ACC112 (cell line): ENCODE measurements around the gene ANKRD33.

Source experiments
- H2AFZ ChIP-seq: fragments of 200-600 bp; sonication (generic); one replicate; pipeline ENCODE4 v1.6.0; 2017; ENCODE audit warnings: antibody characterized with exemption, low read length; ENCODE audit not compliant: unreplicated experiment
- H3K27ac ChIP-seq: fragments of 200-600 bp; sonication (generic); 2 replicates; pipeline ENCODE4 v1.5.1; 2014; ENCODE audit warnings: low read depth, mild to moderate bottlenecking, antibody characterized with exemption, low read length, moderate library complexity
- H3K27me3 ChIP-seq: fragments of 200-600 bp; sonication (generic); 2 replicates; pipeline ENCODE4 v1.6.1; 2014; ENCODE audit warnings: mild to moderate bottlenecking, antibody characterized with exemption, low read length, moderate library complexity, mixed read lengths; ENCODE audit not compliant: insufficient read depth
- H3K36me3 ChIP-seq: fragments of 200-600 bp; sonication (generic); 2 replicates; pipeline ENCODE4 v1.6.1; 2016; ENCODE audit warnings: mild to moderate bottlenecking, antibody characterized with exemption, low read length, moderate library complexity, mixed read lengths; ENCODE audit not compliant: insufficient read depth
- H3K4me1 ChIP-seq: fragments of 200-600 bp; sonication (generic); one replicate; pipeline ENCODE4 v1.6.1; 2016; ENCODE audit warnings: low read length, mixed read lengths; ENCODE audit not compliant: insufficient read depth, unreplicated experiment, control insufficient read depth
- H3K4me3 ChIP-seq: fragments of 200-600 bp; sonication (generic); 2 replicates; pipeline ENCODE4 v1.5.1; 2014; ENCODE audit warnings: mild to moderate bottlenecking, low read depth, low read length
- H3K79me2 ChIP-seq: fragments of 200-600 bp; sonication (generic); one replicate; pipeline ENCODE4 v1.6.0; 2016; ENCODE audit warnings: low read length; ENCODE audit not compliant: control insufficient read depth, unreplicated experiment, insufficient read depth

Gene ANKRD33, protein sequence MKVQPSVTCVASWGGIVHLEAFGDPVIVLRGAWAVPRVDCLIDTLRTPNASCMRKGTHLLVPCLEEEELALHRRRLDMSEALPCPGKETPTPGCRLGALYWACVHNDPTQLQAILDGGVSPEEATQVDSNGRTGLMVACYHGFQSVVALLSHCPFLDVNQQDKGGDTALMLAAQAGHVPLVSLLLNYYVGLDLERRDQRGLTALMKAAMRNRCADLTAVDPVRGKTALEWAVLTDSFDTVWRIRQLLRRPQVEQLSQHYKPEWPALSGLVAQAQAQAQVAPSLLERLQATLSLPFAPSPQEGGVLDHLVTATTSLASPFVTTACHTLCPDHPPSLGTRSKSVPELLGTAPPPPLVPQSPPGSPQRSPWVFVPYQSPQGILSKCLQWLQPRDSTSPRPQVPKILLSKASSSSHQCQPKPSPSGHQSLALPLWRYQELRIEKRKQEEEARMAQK

DNA sequence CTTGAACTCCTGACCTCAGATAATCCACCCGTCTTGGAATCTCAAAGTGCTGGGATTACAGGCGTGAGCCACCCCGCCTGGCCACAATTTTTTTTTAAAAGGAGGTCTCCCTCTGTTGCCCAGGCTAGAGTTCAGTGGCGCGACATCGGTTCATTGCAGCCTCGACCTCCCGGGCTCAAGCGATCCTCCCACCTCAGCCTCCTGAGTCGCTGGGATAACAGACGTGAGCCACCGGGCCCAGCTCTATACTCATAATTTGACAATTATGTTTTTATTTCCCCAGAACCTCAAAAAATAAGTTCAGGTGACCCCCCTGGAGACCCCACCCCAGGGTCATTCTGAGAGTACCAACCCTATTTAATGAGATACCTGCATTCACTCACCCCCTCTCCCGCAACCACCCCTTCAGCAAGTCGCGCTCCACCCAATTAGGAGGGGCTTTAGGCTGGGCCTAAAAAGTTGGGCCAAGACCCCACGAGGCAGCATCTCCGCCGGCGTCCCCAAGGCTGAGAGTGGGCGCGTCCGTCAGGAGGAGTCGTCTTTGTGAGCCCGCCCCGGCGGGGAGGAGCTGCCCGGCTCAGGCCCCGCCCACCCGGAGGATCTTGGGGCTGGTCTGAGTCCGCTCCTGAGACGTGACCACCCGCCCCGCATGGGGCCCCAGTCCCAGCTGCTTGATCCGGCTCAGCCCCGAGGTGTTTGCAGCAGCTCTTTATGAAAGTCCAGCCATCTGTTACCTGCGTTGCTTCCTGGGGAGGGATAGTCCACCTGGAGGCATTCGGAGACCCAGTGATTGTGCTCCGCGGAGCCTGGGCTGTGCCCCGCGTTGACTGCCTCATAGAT, at the start of gene ANKRD33:
Gene ANKRD33 (plus strand): TSS at position 628 of the 840 bp plus-strand sequence. CDS start 84 bp downstream, at position 712.
- H3K27me3 ChIP-seq, result no peaks in the 10 kb centered on the region
- peaks cover 5% of the 10 kb centered on the region for H3K36me3 ChIP-seq
- H2AFZ ChIP-seq, result no peak within 1 kb of the TSS
- H3K4me3 ChIP-seq, result no peak within 1 kb of the TSS
- H3K27ac ChIP-seq, result no peak within 1 kb of the TSS
- H3K79me2 ChIP-seq, result no peaks in the 10 kb centered on the region
- H3K4me1 ChIP-seq, result peaks cover 9% of the 10 kb centered on the region

DNA sequence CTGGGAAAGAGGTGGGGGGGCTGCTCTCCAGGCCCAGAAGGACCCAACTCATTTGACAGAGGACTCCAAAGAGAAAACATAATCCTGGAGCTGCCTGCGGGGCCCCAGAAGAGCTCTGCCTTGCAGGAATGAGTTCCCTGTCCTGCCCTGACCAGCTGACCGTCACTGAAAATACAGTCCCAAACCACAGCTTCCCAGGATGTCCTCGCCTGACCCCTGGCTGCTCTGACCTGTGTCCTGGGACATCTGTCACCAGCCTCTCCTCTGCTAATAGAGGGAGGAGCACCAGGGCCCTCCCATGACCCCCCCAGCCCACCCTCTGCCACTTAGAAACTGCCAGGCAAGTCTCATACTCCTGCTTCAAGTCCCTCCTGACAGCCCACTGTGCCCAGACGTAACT, 49.1 kb upstream of the ANKRD33 start:
- no peak overlapping the region for H3K27ac ChIP-seq
- H3K36me3 ChIP-seq, result no peaks in the 10 kb centered on the region
- H3K4me3 ChIP-seq, result no peak overlapping the region
- no peaks in the 10 kb centered on the region for H3K79me2 ChIP-seq
- H3K4me1 ChIP-seq, result no peaks in the 10 kb centered on the region
- H3K27me3 ChIP-seq, result peaks cover 71% of the 10 kb centered on the region
- no peak overlapping the region for H2AFZ ChIP-seq

DNA sequence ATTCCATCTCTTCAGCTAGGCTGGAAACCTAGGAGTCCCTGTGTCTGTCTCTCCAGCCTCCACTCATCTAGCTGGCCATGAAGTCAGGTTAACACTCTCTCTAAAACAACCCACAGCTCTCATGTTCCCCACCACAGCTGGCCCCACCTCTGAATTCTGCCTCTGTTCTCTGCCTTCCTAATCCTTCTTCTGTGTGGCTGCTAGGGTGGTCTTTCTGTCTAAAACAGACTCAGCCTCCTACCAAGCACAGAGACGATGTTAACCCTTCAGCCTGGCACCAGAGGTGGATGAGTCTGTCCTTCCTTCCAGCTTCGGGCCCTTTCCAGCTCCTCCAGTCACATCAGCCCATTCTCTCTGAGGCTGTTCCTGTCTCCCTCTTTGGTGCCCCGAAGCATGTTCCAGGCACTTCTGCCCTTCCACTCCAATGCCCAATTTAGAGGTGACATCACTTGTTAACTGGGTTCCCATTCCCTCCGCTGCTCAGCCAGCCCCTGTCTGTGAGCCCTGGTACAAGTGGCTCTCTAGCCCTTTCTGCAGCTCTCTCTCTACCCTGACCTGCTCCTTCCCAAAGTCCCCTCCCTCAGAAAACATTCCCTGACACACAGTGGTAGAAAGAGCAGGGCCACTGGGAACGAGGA, 48.5 kb upstream of the ANKRD33 start:
- no peaks in the 10 kb centered on the region for H3K79me2 ChIP-seq
- no peaks in the 10 kb centered on the region for H3K4me1 ChIP-seq
- H3K27ac ChIP-seq, result no peak overlapping the region
- H3K36me3 ChIP-seq, result no peaks in the 10 kb centered on the region
- H3K27me3 ChIP-seq, result peaks cover 71% of the 10 kb centered on the region
- H2AFZ ChIP-seq, result no peak overlapping the region
- no peak overlapping the region for H3K4me3 ChIP-seq

DNA sequence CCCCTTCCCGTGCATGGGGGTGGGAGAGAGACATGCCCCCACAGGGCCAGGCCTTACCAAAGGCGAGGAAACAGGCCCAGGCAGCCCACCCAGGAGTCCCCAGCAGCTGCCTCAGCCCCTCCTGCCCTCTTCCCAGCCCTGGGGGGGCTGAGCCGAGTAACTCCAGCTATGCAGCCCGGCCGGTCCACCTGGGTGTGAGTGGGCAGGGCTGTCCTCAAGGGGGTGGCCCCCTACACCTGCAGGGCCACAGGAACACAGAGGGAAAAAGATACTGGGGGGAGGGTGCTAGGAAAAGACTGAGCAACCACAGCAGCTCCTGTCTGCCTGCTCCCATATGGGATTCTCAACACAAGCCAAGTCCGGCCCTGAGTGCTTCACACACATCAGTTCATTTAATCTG, 46.9 kb upstream of the ANKRD33 start:
- Histone ChIP-seq H3K79me2 (no peaks in the 10 kb centered on the region), H2AFZ (no peak overlapping the region), H3K4me1 (no peaks in the 10 kb centered on the region), H3K36me3 (no peaks in the 10 kb centered on the region), H3K27ac (no peak overlapping the region), H3K4me3 (no peak overlapping the region), H3K27me3 (peaks cover 77% of the 10 kb centered on the region)

DNA sequence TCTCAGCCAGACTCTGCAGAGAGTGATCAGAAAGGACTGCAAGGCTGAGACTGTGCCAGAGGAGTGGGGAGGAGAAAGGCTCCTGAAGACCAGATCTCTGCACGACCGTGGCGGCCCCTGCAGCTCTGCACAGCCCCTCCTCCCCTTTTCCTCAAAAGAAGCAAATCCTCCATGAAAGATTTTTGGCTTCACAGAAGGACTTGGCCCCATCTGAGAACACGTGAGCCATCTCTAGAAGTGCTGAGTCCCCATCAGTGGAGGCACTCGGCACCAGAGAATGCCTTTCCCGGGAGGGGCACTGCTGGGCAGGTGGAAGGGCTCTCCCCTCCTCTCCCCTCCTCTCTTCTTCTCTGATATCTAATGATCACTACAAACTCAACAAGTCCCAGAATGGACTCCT, 46.2 kb upstream of the ANKRD33 start:
- no peaks in the 10 kb centered on the region for H3K4me1 ChIP-seq
- H3K4me3 ChIP-seq, result no peak overlapping the region
- no peak overlapping the region for H3K27ac ChIP-seq
- H3K36me3 ChIP-seq, result no peaks in the 10 kb centered on the region
- no peak overlapping the region for H2AFZ ChIP-seq
- no peaks in the 10 kb centered on the region for H3K79me2 ChIP-seq
- peaks cover 85% of the 10 kb centered on the region for H3K27me3 ChIP-seq

DNA sequence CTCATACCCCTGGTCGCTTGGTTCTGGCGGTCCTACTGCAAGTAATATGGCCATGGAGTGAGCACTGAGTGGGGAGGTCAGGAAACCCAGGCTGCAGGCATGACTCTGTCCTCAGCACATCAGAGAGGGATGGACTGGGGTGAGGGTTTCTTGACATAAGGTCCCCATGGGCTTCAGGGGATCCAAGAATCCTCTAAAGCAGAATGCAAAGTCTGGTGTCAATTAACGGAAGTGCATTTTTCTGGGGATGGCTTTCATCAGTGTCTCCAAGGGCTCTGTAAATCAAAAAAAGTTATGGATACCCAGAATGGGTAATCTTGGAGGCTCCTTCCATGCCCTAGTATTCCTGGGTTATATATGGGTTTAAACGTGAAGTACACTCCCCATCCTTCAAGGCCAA, 43.0 kb upstream of the ANKRD33 start:
- H3K4me1 ChIP-seq, result peaks cover 5% of the 10 kb centered on the region
- no peak overlapping the region for H3K4me3 ChIP-seq

DNA sequence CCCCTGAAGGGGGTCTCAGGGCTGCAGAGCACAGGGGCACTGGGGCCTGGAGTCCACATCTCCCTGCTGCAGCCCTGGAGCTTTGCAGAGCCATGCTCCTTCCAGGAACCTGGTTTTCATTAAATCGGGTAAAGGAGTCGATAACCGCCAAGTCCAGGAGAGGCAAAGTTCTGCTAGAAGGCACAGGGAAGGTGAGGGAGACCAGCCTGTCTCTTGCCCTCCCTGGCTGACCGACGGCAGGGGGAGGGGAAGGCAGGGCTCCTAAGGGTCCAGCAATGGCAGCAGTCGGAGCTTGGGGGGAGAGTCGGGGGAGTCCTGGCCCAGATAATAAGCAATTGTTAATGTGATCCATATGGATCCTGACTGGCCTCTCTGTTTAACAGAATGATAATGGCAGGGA, 42.4 kb upstream of the ANKRD33 start:
- no peak overlapping the region for H3K27ac ChIP-seq
- no peaks in the 10 kb centered on the region for H3K36me3 ChIP-seq
- peaks cover 5% of the 10 kb centered on the region for H3K4me1 ChIP-seq
- no peak overlapping the region for H3K4me3 ChIP-seq
- no peaks in the 10 kb centered on the region for H3K79me2 ChIP-seq
- peaks cover 80% of the 10 kb centered on the region for H3K27me3 ChIP-seq
- H2AFZ ChIP-seq, result no peak overlapping the region

More for the DNA sequence above, 43.0 kb upstream of the ANKRD33 start:
- Histone ChIP-seq H3K27ac (no peak overlapping the region), H2AFZ (no peak overlapping the region), H3K79me2 (no peaks in the 10 kb centered on the region), H3K27me3 (peaks cover 83% of the 10 kb centered on the region), H3K36me3 (no peaks in the 10 kb centered on the region)

DNA sequence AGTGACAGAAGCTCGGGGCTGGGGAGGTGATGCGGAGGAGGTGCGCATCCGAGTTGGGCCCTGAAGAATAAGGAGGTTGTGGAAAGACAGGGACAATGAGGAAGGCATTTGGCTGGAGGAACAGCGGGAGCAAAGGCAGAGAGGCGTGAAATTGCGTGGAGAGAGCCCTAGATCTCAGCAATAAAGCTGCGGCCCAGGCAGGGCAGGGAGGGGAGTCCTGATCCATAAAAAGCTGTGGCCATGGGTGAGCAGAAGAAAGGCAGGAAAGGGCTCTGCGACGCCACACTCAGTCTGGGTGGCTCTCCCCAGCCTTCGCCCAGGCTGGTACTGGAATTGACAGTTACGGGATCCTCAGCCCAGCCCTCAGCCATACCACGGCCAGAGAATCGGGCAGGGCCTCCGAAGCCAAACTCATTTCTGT, 41.6 kb upstream of the ANKRD33 start:
- Histone ChIP-seq H3K4me1 (peaks cover 5% of the 10 kb centered on the region), H3K79me2 (no peaks in the 10 kb centered on the region), H3K27me3 (peaks cover 73% of the 10 kb centered on the region), H3K4me3 (no peak overlapping the region), H3K36me3 (no peaks in the 10 kb centered on the region), H3K27ac (no peak overlapping the region), H2AFZ (no peak overlapping the region)

DNA sequence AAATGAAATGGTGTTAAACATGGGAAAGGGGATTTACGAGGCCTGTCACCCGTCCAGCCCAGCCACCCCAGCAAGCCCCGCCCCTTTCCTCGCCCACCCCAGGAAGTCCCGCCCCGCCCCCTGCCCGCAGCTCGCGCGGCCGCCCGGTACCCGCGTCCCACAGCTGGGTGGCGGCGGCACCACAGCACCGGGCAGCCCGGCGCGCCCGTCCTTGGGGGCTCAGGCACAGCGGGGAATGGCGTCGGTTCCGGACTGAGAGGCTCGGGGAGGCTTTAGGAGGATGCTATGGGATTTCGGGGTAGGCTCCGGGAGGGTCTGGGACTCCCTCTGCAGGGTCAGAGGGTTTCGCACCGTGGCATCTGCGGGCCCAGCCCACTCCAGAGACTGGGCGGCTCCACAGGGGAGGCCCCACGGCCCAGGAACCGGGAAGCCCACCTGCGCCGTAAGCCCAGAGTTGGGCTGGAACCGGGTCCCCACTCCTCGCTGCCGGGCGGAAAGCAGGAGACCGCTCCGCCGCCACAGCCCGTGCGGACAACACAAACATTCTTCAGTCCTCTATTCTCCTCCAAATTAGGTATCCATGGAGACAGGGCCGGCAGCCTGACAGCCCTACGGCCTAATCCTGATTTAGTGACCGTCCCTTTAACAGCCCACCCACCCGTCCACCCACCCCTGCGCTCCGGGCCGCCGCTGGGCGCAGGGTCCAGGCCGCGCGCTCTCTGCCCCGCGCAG, 40.8 kb upstream of the ANKRD33 start:
- Histone ChIP-seq H3K4me1 (peaks cover 5% of the 10 kb centered on the region), H3K36me3 (no peaks in the 10 kb centered on the region), H3K4me3 (peak overlapping the region; percentile 64), H2AFZ (peak overlapping the region; percentile 45), H3K79me2 (no peaks in the 10 kb centered on the region), H3K27me3 (peaks cover 69% of the 10 kb centered on the region), H3K27ac (no peak overlapping the region)
